ENCODE measurements around the gene CCDC3.

The CCDC3 gene

GRCh38 chr10:12962556-12962955 lies 39.0 kb downstream of the CCDC3 start:
- Histone ChIP-seq H3K27me3 (ENCODE audit: insufficient read depth, poor library complexity, severe bottlenecking) (no peaks in the 10 kb centered on the region), H3K4me3 (ENCODE audit: severe bottlenecking) (no peak overlapping the region), H3K27ac (ENCODE audit: poor library complexity, severe bottlenecking) (no peak overlapping the region), H3K36me3 (ENCODE audit: low read depth) (no peaks in the 10 kb centered on the region), H3K9me3 (ENCODE audit: severe bottlenecking) (no peaks in the 10 kb centered on the region), H3K4me1 (ENCODE audit: insufficient read depth, poor library complexity, severe bottlenecking) (no peaks in the 10 kb centered on the region)
- TF ChIP-seq CTCF (IDR thresholded peaks at IDR 0.05; ENCODE audit: poor library complexity, severe bottlenecking), result no peak
- ATAC-seq (ENCODE audit: low read depth), result no peak
- no peak for DNase-seq (ENCODE audit: low spot score)

DNA sequence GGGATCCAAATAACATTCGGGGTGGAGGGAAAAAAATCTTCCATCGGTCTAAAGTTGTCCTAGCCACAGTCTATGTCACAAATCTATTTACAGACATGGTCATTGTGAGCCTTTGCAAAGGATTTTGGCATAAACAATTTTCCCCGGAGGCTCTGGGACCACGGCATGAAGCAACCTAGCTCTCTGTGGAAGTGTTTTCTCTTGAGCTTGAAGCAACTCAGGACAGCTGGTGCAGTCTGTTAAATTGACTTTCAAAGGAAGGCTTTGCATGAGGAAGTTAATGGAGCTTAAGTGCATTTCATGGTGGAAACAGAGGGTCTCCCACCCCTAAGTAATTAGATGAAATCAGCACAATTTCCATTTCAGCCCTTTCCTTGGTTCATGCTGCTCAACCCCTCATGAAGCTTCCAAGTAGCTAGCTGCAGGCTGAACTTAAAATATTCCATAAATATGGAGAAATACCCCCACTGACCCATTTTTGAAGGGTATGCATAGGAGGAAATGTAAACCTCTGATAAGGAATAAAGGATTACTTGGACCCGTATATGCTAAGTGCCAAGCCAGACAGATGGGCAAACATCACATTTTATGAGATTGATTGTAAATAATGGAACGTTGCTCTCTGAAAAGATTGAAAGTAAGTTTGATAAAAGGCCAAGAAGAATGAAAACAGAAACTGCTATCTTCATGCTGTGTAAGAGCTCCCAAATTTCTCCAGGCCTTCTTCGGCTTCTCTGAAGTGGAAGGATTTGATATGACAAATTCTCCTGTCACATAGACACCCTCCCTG lies 39.9 kb downstream of the CCDC3 start:
- Histone ChIP-seq H3K27ac (ENCODE audit: poor library complexity, severe bottlenecking) (no peak overlapping the region), H3K4me1 (ENCODE audit: insufficient read depth, poor library complexity, severe bottlenecking) (no peaks in the 10 kb centered on the region), H3K4me3 (ENCODE audit: severe bottlenecking) (no peak overlapping the region), H3K27me3 (ENCODE audit: insufficient read depth, poor library complexity, severe bottlenecking) (no peaks in the 10 kb centered on the region), H3K9me3 (ENCODE audit: severe bottlenecking) (no peaks in the 10 kb centered on the region), H3K36me3 (ENCODE audit: low read depth) (no peaks in the 10 kb centered on the region)
- no peak for TF ChIP-seq CTCF (IDR thresholded peaks at IDR 0.05; ENCODE audit: poor library complexity, severe bottlenecking)
- ATAC-seq (ENCODE audit: low read depth) (no peak), DNase-seq (ENCODE audit: low spot score) (no peak)

DNA sequence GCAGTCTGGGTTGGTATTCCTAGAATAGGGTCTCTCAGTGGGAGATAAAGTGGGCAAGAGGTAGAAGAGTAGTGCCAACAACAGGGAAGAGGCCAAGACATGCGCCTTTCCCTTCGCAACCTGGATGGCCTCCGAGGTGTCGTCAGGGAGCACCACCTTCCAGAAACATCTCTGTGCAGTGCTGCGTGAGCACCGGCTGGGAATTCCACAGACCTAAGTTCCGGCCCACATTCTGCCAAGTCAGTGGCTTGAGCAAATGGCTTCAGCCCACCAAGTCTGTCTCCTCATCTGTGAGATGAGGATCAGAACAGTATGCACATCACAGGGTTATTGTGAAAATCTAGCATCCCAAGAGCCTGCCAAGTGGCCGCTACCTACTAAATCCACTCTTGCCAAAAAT lies 40.6 kb downstream of the CCDC3 start:
- no peaks in the 10 kb centered on the region for H3K9me3 ChIP-seq (ENCODE audit: severe bottlenecking)
- no peak overlapping the region for H3K4me3 ChIP-seq (ENCODE audit: severe bottlenecking)
- no peaks in the 10 kb centered on the region for H3K4me1 ChIP-seq (ENCODE audit: insufficient read depth, poor library complexity, severe bottlenecking)
- H3K36me3 ChIP-seq (ENCODE audit: low read depth), result no peaks in the 10 kb centered on the region
- no peak for ATAC-seq (ENCODE audit: low read depth)
- H3K27me3 ChIP-seq (ENCODE audit: insufficient read depth, poor library complexity, severe bottlenecking), result no peaks in the 10 kb centered on the region
- no peak overlapping the region for H3K27ac ChIP-seq (ENCODE audit: poor library complexity, severe bottlenecking)
- TF ChIP-seq CTCF (IDR thresholded peaks at IDR 0.05; ENCODE audit: poor library complexity, severe bottlenecking), result no peak
- DNase-seq (ENCODE audit: low spot score), result no peak

GRCh38 chr10:12960334-12960898 lies 41.1 kb downstream of the CCDC3 start:
- ATAC-seq (ENCODE audit: low read depth) (no peak), DNase-seq (ENCODE audit: low spot score) (no peak)
- H3K27ac ChIP-seq (ENCODE audit: poor library complexity, severe bottlenecking), result no peak overlapping the region
- no peak for TF ChIP-seq CTCF (IDR thresholded peaks at IDR 0.05; ENCODE audit: poor library complexity, severe bottlenecking)
- H3K4me1 ChIP-seq (ENCODE audit: insufficient read depth, poor library complexity, severe bottlenecking), result no peaks in the 10 kb centered on the region
- no peak overlapping the region for H3K4me3 ChIP-seq (ENCODE audit: severe bottlenecking)
- no peaks in the 10 kb centered on the region for H3K9me3 ChIP-seq (ENCODE audit: severe bottlenecking)
- H3K27me3 ChIP-seq (ENCODE audit: insufficient read depth, poor library complexity, severe bottlenecking), result no peaks in the 10 kb centered on the region
- no peaks in the 10 kb centered on the region for H3K36me3 ChIP-seq (ENCODE audit: low read depth)

DNA sequence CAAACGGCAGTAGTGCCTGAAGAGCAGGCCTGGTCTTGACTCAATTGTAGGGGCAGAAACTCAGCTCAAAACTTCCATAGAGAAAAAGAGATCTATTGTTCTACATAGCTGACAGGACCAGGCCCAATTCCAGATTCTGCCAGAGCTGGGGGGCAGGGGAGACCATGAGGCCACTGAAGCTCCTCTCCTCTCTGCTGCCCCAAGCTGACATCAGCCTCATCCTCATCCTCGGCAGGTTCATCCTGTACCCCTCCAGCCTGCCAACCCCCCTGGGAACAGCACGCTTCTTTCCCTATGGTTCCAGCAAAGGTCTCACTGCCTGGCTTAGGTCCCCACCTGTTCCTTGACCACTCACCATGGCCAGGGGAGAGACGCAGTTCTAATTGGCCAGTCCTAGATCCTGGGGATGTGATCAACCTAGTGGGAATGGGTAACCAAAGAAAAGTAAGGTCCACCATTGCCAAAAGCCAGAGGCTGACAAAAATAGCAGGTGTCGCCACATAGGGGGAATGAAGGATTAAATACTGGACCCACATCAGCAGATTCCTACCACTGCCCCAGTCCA lies 42.9 kb downstream of the CCDC3 start:
- H3K4me1 ChIP-seq (ENCODE audit: insufficient read depth, poor library complexity, severe bottlenecking), result peaks cover 5% of the 10 kb centered on the region
- TF ChIP-seq CTCF (IDR thresholded peaks at IDR 0.05; ENCODE audit: poor library complexity, severe bottlenecking), result no peak
- H3K9me3 ChIP-seq (ENCODE audit: severe bottlenecking), result peaks cover 3% of the 10 kb centered on the region
- DNase-seq (ENCODE audit: low spot score), result no peak
- no peak overlapping the region for H3K27ac ChIP-seq (ENCODE audit: poor library complexity, severe bottlenecking)
- H3K36me3 ChIP-seq (ENCODE audit: low read depth), result no peaks in the 10 kb centered on the region
- no peaks in the 10 kb centered on the region for H3K27me3 ChIP-seq (ENCODE audit: insufficient read depth, poor library complexity, severe bottlenecking)
- ATAC-seq (ENCODE audit: low read depth), result no peak
- no peak overlapping the region for H3K4me3 ChIP-seq (ENCODE audit: severe bottlenecking)

Data from RWPE2 (cell line).